GM15510 (cell line): Measurements from ENCODE around the gene ERC2.

Experiments used
- POLR2A ChIP-seq: IDR thresholded peaks from 3 replicates; pipeline ENCODE4 v1.6.1; 2011; ENCODE audit warnings: borderline replicate concordance; ENCODE audit not compliant: insufficient read length; ENCODE audit errors: extremely low read depth

ERC2 gene

GRCh38 chr3:55583475-55583874, 884.8 kb downstream of the ERC2 start:
- TF ChIP-seq POLR2A = no peak

GRCh38 chr3:55579496-55579895, 888.8 kb downstream of the ERC2 start:
- no peak for TF ChIP-seq POLR2A

DNA sequence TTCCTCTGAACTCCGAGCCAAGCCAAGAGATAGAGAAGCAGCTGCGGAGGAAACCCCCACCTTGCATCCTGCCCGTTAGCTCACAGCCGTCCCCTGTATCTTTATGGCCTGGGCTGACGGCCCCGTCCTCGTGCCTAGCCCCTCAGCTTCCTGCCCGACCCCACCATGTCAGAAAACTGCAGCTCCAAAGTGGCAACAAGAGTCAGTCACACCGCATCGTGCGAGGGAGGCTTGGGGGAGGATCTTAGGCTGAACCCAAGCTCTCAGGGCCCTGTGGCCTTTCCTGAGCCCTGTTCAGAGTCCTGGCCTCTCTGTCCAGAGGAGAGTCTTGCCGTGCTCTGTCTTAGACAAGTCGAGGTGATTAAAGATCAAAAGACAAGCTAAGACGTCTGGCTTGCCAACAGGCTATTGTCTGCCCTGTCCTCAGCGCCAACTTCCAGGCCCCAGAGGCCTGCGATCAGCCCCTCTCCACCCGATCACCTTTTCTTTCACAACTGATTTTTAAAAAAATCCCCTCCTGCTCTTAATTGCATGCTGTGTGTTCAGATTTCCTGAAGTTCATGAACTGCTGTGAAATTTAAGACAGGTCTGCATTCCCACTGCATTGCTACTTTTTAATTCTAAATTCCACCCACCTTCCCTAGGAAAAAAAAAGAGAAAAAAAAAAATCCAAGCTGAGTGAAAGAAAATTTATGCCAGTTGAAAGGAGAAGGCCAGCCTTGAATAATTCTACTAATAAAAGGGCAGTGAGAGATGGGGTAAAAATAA, 891.5 kb downstream of the ERC2 start:
- TF ChIP-seq POLR2A = no peak

- TF ChIP-seq POLR2A = no peak
Observed at GRCh38 chr3:55574671-55575070, 893.6 kb downstream of the ERC2 start.

DNA sequence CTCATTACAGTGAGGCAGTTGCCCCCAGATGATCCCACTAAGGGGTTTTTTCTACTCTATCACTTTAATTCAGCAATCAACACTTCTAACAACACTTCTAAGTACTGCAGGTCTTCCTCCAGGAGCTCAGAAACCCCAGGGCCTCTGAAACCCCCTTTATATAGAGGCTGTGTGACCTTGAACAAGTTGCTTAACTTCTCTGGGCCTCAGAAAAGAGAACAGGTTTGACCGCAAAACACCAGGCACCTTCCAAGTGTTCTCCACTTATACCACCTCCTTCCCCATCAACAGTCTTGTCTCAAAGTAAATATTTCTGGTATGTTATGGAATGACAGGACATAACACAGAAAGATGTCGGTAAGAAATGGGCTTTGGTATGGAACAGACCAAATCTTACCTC, 895.5 kb downstream of the ERC2 start:
- no peak for TF ChIP-seq POLR2A

GRCh38 chr3:55571913-55572312, 896.4 kb downstream of the ERC2 start:
- TF ChIP-seq POLR2A = no peak

GRCh38 chr3:55571216-55571813, 897.0 kb downstream of the ERC2 start:
- TF ChIP-seq POLR2A = no peak

GRCh38 chr3:55570271-55570711, 898.0 kb downstream of the ERC2 start:
- no peak for TF ChIP-seq POLR2A

DNA sequence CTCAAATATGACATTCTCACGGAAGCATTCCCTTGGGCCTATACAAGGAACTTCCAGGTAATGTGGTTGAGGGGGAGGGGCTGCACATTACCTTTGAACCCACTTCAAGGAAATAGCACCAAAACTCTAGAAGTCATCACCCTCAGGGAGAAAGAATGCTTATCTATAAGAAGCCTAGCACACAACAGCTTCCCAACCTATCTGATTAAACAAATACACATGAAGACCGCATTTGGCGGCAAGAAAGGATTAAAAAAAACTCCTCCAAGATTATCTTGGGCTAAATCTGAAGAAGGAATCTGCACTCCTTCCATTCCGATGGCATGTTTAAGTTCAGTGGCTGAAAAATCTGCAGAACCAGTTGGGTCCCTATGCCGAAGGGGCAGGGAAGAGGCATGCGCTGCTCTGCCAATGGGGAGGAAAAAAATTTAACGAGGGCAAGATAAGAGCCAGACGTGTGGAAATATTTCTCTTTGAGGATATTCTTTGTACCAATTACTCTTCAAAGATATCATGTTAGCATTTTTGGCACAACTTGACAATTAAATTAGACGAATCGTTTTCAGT, 899.2 kb downstream of the ERC2 start:
- no peak for TF ChIP-seq POLR2A

DNA sequence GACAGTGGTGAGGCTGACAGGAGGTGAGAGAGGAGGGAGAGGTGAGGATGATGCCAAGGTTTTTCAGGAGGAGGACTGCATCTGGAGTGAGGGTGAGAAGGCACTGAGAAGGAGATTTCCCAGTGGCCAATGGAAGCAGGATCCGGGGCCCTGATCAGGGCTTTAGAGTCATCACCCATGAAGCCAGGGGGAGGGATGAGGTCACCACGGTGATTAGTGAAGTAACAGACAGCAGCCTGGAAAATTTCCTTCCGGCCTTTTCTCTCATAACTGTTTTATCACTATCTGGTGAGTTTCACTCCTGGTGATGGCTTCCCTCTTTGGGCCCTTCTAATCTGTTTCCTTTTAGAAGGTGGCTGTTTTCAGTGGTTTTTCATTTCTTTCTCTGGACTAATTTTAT, 900.7 kb downstream of the ERC2 start:
- TF ChIP-seq POLR2A = no peak

DNA sequence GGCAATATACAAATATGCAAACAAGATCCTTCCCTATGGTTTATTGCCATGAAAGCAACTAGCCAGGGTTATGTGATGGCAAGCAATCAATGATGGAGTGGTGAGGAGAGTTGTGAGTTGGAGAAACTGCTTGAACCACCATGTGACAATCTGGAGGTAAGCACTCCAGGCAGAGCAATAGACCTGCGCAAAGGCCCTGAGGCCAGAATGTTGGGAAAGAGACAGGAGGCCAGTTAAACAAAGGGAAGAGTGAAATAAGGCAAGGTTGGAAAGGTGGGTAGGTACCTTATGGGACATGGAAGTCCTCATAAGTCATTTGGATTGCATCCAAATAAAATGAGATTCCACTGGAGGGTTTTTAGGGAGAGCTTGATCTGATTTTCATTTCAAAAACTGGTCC, 901.1 kb downstream of the ERC2 start:
- no peak for TF ChIP-seq POLR2A

DNA sequence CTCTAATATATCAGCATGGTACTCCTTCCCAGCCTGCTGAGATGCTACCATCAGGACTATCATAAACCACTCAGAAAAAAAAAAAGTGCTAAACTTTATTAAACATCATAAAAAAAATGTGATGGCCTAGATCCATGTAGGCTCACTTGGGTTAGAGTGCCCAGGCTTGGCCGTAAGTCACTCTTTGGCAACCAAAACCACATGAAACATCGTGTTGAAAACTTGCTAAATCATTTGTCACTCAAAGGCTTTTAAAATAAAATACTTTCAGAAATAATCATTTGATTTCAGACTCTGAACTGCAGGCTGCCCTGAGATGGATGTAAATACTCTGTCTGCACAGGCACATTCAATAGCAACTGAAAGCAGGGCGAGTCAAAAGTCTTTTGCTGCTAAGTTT, 902.7 kb downstream of the ERC2 start:
- TF ChIP-seq POLR2A = no peak

- no peak for TF ChIP-seq POLR2A
Observed at GRCh38 chr3:55564726-55565125, 903.5 kb downstream of the ERC2 start.

- TF ChIP-seq POLR2A = no peak
Observed at GRCh38 chr3:55562700-55563099, 905.6 kb downstream of the ERC2 start.

- TF ChIP-seq POLR2A = no peak
Observed at GRCh38 chr3:55559500-55560423, 908.5 kb downstream of the ERC2 start.

DNA sequence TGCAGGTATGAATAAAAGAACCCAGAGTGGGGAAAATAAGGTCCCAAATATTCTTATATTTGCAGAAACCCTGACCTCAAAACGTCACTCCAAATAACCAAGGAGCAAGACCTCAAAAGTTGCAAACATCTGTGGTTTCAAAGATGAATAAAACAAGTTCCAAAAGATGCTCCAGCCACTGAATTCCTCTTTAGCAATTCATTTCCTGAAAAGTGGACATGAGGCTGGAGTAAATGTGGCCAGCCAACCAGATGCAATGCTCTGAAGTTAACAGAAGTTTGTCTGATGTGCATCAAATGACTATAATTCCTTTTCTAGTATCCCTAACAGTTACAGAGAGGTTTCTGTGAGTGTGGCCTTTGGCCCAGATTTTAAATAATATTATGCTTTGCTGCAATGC, 910.0 kb downstream of the ERC2 start:
- TF ChIP-seq POLR2A = no peak

- no peak for TF ChIP-seq POLR2A
Observed at GRCh38 chr3:55557549-55557948, 910.7 kb downstream of the ERC2 start.
